Retinal pigment epithelial cell (primary cell): ENCODE measurements around the gene OSBPL5.

ENCODE experiments used
- DNase-seq: peaks from one replicate; pipeline ENCODE4 v3.0.0-alpha.2; 2010; ENCODE audit warnings: low read depth
- H3K4me3 ChIP-seq: 2 replicates; pipeline ENCODE4 v1.5.1; 2011; ENCODE audit warnings: mild to moderate bottlenecking, low read length, control low read depth, moderate library complexity
- CTCF ChIP-seq: conservative IDR thresholded peaks from 2 replicates; pipeline ENCODE4 v1.5.1; 2011; ENCODE audit warnings: low read depth, low read length, control low read depth, inconsistent platforms

The OSBPL5 gene

DNA sequence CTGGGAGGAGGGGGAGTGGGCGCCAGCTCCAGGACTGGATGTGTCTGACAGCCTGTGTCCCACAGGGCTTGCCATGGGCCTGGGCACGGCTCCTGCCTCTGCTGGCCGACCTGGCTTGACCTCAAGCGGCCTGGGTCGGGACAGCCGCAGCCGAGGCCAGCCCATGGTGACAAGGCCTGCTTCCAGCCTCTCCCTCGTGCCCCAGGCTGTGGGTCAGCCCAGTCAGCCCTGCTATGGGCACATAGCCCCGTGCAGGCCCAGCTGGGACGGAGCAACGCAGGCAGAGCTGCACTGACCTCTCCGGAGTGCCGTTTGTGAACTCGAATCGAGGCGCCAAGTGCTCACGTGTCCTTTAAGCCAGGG lies 17.9 kb downstream of the OSBPL5 start:
- TF ChIP-seq CTCF: no peak
- no peak for DNase-seq
- H3K4me3 ChIP-seq: no peak overlapping the region

GRCh38 chr11:3146612-3147256 lies 18.4 kb downstream of the OSBPL5 start:
- peak; percentile 14 for DNase-seq
- no peak overlapping the region for H3K4me3 ChIP-seq
- TF ChIP-seq CTCF: no peak

DNA sequence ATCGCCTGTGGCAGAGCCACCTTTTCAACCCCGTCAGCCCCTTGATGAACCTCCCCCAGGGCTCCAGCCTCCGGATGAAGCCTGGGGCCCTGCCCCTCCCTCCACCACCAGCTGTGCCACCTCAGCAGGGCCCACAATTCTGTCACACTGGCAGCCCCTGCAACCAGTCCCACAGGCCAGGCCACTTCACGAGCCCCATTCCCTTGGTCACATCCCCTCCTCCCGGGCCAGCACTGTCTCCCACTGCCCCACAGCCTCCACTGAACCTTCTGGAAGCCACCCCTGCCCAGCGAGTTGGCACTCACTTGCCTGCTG lies 19.9 kb downstream of the OSBPL5 start:
- no peak for DNase-seq
- no peak overlapping the region for H3K4me3 ChIP-seq
- TF ChIP-seq CTCF: no peak

DNA sequence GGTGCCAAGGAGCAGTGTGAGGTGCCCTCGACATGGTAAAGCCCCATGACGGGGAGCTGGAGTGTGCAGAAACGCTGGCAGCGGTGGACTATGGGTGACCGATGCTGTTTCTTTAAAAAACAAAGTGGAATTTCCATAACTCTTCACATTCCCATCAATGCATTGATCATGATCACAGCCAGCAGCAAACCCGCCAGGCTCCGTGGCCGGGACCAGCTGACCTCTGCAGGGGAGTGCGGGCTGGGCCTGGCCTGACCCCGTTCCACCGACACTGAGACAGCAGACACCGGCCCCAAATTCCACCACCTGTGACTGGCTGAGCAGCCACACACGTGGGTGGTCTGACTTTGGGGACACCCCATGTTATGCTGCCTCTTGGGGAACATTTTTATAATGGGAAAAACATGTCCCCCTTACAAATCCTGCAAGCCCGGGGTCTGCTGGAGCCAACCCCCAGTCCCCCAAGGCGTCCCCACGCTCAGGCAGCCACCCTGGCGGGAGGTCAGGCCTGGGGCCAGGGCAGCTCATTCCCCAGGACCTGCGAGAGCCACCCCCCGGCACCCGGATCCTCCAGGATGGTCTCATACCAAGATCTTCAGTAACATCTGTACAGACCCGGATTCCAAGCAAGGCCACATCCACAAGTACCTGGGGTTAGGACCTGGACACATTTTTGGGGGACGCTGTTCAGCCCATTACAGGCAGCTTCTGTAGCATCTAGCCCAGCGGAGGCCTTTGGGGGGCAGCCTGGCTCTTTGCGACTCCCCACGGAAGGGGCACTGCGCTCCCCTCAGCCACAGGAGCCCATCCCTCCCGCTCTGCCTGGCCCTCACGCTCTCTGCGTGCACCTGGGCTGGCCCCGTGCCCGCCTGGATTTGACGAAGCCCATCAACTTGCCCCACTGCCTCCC lies 20.6 kb downstream of the OSBPL5 start:
- H3K4me3 ChIP-seq: no peak overlapping the region
- DNase-seq: no peak
- TF ChIP-seq CTCF: no peak

- no peak overlapping the region for H3K4me3 ChIP-seq
- DNase-seq: no peak
- no peak for TF ChIP-seq CTCF
These were observed 21.8 kb downstream of the OSBPL5 start for GRCh38 chr11:3143136-3143880.

GRCh38 chr11:3140291-3140603 lies 24.9 kb downstream of the OSBPL5 start:
- TF ChIP-seq CTCF: no peak
- H3K4me3 ChIP-seq: no peak overlapping the region
- no peak for DNase-seq
